Measurements from ENCODE around the gene CDC42EP5.
"Not testable (repeated sequence)": the region's sequence is repeated elsewhere in the genome, so short reads cannot be mapped to it uniquely, and the experiment has no call there.

CDC42EP5 gene, protein sequence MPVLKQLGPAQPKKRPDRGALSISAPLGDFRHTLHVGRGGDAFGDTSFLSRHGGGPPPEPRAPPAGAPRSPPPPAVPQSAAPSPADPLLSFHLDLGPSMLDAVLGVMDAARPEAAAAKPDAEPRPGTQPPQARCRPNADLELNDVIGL
- total RNA-seq: 0 reads per million in 4 donors

DNA sequence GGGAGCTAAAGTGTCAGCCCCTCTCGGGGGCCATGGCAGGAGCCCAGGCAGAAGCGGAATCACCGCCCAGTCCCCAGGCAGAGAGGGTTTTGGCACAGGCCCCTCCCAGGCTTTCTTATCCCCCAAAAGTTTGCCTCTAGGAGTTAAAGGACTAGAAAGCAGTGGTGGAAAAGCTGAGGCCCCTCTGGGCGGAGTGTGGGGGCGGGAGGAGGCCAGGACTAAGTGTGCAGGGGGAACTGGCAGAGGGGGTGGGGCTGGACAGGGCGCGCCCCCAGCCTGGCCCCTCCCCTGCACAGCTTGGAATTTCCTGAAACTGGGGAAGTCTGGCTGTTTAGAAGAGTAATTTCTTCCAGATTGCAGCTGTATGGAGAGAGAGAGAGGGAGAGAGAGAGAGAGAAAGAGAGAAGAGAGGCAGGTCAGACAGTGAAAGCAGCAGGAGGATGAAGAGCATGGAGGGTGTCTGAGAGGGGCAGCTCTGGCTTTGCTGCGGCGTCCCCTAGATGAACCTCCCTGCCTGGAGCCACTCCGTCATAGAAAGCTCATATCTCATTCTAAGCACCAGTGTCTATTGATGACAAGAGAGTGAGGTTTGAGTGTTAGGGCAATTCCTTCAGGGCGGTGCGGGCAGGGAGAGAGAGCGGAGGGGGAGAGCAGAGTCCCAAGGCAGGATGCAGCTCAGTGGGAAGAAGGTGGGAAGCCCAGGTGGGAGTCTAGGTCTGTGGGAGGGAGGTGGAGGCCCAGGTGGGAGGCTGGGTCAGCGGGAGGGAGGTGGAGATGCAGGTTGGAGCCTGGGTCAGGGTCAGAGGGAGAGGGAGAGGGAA lies at the start of gene CDC42EP5:
Gene CDC42EP5 (minus strand): TSS at position 226 of the 821 bp plus-strand sequence. CDS start 7,749 bp downstream, outside the sequence.
- DNase-seq: no peak

- DNase-seq: no peak
Observed at GRCh38 chr19:54521860-54522513, 48.9 kb upstream of the CDC42EP5 start.

DNA sequence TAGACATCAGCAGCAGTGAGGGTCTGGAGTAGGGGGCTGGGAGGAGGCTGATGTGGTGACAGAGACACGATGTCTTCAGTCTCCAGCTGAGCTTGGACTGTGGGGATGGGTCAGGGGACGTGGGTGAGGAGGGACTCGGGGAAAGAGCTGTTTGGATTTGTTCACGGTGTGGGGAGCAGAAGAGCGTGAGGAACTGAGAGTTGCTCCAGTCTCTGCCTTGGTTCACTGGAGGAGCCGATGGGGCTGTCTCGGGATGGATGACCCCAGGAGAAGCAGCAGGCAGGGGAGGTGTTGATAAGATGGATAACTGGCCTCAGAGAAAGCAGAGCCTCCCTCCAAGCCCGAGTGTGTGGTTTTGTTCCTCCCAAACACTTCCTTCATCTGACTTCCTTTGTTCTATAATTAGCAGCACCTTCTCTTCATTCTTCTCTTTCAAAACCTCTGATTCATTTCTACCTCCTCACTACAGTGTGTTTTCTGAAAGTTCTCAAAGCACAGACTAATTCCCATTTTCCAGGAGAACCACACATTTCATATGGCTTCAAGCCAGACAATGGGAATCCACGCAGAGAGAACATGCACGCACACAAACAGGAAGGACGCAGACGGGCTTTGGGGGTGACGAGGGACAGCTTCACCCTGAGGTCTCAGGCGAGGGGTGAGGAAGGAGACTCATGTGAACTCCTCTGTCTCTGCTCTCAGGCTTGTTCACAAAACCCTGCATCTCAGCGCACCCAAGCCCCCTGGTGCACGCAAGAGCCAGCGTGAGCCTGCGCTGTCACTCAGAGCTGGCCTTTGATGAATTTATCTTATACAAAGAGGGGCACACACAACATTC lies 48.1 kb upstream of the CDC42EP5 start:
- peak in 1 of 5 donors; percentile 8 for DNase-seq

DNA sequence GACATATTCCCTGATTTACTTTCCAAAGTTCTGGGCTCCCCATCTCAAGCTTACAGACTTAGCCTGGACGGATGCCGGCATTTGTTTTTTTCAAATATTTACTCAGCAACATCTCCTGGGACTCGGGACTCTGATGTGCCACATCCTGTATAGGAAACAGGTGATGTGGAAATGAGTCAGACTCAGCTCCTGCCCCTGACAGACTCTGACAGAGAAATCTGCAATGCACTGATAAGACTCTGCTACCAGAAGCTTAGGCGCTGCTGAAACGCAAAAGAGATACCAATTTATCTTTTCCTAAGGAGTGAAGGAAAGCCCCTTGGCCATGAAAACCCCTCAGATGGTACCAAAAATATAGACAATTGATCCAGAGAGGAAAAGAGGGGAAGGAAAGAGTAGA lies 45.7 kb upstream of the CDC42EP5 start:
- DNase-seq: peak in 1 of 5 donors; percentile 76

- peak in 4 of 5 donors; percentile 31 to 54 (median 38) for DNase-seq
Observed at GRCh38 chr19:54517483-54517882, 44.4 kb upstream of the CDC42EP5 start.

GRCh38 chr19:54515156-54515555 lies 42.1 kb upstream of the CDC42EP5 start:
- no peak for DNase-seq

DNA sequence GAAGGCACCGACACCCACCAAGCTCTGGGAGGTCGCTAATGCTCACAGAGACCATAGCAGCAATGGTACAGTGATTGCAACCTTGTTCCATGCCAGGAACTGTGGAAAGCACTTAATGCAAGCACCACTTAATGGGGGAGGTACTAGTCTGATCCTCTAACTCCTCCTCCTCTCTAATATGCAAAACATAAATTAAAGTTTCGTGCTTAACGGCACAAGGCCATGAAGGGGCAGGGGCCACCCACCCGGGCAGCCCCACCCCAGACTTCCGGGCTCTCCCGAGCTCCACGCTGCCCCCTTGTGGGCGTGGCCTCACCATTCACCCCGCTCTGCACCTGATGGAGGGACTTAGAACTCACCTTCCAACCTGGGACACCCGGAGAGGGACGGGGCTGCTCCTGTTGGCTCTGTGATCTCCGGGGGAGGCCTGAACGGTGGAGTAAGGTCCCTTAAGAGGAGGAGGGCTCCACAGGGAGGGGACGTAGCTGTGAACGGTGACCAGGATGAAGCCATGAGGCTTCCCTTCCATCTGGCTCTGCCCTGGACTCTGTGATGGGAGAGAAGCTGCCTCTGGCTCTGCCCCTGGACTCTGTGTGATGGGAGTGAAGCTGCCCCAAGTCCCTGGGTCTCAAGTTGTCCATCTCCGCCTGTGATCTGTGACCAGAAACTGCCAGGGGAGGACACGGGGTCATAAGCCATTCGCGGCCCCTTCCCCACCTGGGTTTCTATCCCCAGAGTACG lies 36.3 kb upstream of the CDC42EP5 start:
- not testable (repeated sequence) for DNase-seq

- not testable (repeated sequence) for DNase-seq
Observed at GRCh38 chr19:54508487-54508886, 35.4 kb upstream of the CDC42EP5 start.

DNA sequence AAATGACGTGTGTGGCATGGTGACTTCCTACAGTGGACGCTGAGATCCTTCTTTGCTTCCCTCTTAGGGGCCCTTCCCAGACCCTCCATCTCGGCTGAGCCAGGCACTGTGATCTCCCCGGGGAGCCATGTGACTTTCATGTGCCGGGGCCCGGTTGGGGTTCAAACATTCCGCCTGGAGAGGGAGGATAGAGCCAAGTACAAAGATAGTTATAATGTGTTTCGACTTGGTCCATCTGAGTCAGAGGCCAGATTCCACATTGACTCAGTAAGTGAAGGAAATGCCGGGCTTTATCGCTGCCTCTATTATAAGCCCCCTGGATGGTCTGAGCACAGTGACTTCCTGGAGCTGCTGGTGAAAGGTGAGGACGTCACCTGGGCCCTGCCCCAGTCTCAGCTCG lies 34.7 kb upstream of the CDC42EP5 start:
- no peak for DNase-seq

- not testable (repeated sequence) for DNase-seq
Observed at GRCh38 chr19:54507038-54507717, 34.1 kb upstream of the CDC42EP5 start.

- no peak for DNase-seq
Observed at GRCh38 chr19:54506079-54506478, 33.0 kb upstream of the CDC42EP5 start.

DNA sequence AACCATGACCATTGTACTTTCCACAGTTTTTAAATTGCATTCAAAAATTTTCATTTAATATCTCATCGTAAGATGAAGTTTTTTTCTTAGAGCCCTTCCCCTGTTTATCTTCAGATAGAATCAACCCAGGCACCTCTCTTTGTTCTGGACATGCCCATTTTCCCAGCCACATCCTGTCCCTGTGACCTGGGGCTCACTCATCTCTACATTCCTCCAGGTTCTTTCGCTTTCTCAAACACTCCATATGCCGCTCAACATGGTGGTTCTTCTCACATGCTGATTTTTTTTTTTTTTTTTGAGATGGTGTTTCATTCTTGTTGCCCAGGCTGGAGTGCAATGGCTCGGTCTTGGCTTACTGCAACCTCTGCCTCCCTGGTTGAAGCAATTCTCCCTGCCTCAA lies 32.4 kb upstream of the CDC42EP5 start:
- not testable (repeated sequence) for DNase-seq

- DNase-seq: peak in 1 of 5 donors; percentile 30
Observed at GRCh38 chr19:54502518-54503048, 29.5 kb upstream of the CDC42EP5 start, which contains the start of gene LAIR2. TSS of gene LAIR2 (plus strand) at chr19:54502831. CDS start at chr19:54502919, 88 bp downstream.

GRCh38 chr19:54498451-54498772 lies 25.3 kb upstream of the CDC42EP5 start:
- DNase-seq: not testable (repeated sequence)

DNA sequence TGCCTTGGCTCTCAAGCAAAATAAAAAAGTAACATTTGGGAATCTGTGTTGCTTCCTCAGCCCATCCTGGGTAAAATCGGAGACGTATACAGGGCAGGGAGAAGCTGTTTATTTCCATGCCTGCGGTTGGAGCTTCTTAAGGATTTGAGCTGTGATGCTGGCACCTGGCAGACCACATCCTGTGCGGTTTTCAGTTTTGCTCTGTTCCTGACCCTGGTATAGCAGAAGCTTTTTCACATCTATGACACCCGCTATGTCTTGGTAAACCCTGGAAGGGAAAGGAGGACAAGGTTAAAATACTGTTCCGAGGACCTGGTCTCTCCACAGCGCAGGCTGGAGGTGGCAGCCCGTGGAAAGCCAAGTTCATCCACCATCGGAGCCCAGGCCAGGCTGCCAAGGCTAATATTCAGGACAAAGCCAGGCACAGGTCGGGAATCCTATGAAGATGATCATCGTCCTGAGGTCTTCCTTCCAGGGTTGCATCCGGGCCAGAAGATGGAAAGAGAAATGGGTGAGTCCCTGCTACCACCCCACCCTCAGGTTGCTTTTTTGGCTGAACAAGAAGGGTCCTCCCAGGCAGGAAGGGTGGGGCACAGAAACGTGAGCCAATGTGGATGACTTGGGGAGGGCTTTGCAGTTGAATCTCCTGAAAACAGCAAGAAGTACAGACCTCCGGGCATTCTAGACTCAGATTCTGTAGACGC lies 24.8 kb upstream of the CDC42EP5 start:
- DNase-seq: peak in 1 of 5 donors; percentile 33

DNA sequence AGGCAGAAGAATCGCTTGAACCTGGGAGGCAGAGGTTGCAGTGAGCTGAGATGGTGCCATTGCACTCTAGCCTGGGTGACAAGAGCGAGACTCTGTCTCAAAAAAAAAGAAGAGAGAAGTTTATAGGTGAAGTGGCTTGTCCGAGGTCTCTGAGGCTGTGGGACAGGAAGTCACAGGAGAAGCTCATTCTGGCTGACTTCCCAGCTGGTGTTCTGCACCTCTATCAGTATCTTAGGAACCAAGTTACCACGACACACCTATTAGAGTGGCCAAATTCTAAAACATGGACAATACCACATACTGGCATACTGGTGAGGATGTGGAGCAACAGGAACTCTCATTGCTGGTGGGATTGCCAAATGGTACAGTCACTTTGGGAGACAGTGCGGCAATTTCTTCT lies 22.2 kb upstream of the CDC42EP5 start:
- DNase-seq: not testable (repeated sequence)

DNA sequence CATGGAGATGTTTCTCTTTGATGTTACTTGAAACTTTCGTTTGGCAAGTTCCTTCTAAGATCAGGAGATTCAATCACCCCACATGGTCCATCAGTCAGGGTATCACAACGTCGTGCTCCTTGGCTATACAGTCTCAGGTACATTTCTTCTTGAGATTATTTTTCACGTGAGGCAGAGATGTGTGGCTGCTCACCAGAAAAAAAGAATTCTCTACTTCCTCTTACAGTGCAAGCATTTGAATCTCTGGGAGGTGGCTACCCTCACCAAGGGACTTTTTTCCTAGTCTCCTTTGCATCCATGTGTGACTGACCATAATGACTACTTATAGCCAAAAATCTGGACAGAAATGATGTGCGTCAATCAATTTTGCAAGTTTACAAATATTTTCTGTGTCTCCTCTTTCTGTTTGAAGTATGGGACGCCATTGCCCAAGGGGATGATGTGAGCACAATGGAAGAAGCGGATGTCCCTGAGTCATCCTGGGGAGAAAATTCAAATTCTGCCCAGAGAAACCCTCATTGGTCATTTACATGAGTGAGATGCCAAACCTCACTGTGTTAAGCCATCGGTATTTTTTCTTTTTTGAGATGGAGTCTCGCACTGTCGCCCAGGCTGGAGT lies 21.0 kb upstream of the CDC42EP5 start:
- DNase-seq: no peak

- not testable (repeated sequence) for DNase-seq
Observed at GRCh38 chr19:54493056-54493455, 20.0 kb upstream of the CDC42EP5 start.

- no peak for DNase-seq
Observed at GRCh38 chr19:54492568-54492967, 19.5 kb upstream of the CDC42EP5 start.

DNA sequence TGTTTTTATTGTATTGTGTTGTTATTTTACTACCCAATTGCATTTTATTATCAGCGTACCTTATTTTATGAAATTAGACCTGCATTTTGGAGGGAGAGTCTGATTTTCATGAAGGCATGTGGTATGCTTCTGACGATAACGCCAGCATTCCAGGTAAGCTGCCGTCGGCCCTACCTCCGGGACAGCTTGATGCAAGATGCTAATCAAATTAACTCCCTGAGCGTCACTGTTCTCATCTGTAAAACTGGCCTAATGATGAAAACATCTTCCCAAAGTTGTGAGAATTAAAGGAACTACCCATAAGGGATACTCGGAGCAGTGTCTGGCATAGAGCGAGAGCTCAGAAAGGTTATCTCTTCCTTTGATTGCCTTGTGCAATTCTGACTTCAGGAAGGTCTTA lies 16.7 kb upstream of the CDC42EP5 start:
- DNase-seq: no peak

All from T-helper 1 cell (primary cell).